ENCODE data around the gene COPE. TPM values are rescaled to one million over a fixed set of nuclear protein-coding genes. Genes with fewer than 3 reads are reported as not detected.
A peak's percentile ranks its signal among the peaks of the same experiment; 100 is the strongest.

The COPE gene
- total RNA-seq, 1 experiment from 2014 or later: 207 TPM

DNA sequence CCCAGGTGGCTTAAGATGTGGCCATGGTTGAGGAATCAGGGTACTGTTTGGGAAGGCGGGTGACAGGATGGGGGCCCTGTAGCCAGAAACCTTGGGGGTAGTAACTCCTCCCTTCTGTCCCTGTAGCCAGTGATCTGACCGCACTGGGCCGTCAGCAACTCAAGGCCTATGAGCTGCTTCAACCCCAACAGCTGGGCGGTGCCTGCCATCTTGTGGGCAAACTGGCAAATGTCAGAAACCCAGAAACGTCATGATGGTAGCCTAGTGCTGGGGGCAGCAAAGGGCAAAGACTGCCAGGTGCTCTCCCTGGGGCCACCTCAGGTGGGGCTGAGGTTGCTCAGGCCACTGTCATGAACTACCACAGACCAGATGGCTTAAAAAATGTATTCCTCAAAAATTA is 3.5 kb downstream of the COPE start:
- Mint-ChIP-seq H3K36me3 (ENCODE audit: insufficient read depth, unreplicated experiment) (peaks cover 78% of the 10 kb centered on the region), H3K9me3 (ENCODE audit: unreplicated experiment) (no peaks in the 10 kb centered on the region), H3K27ac (ENCODE audit: unreplicated experiment) (no peak overlapping the region), H3K4me3 (ENCODE audit: unreplicated experiment) (no peak overlapping the region), H3K4me1 (ENCODE audit: low read depth, unreplicated experiment) (no peaks in the 10 kb centered on the region), H3K27me3 (ENCODE audit: insufficient read depth, unreplicated experiment) (no peaks in the 10 kb centered on the region)
- ChIA-PET CTCF (interaction anchor here (0.6 to 2.0 kb wide), 3 partner anchors 59 to 71 kb away, joined by 3 to 5 read pairs (median 3); no protein-coding TSS in a partner anchor), POLR2A (no interaction called here)
- peak; percentile 51 to 55 for DNase-seq
- Histone ChIP-seq H3K36me3 (ENCODE audit: control insufficient read depth, insufficient read depth, low read length) (no peaks in the 10 kb centered on the region), H3K4me1 (peaks cover 5% of the 10 kb centered on the region), H3K4me3 (ENCODE audit: low read depth, low read length) (no peak overlapping the region), H3K9me3 (no peaks in the 10 kb centered on the region), H3K27me3 (replicated peaks; ENCODE audit: control insufficient read depth, insufficient read depth, low read length) (no peaks in the 10 kb centered on the region)
- intact Hi-C loops (cut with micrococcal nuclease; ENCODE audit: unreplicated experiment): no loop called here
- TF ChIP-seq, protein P1, sequence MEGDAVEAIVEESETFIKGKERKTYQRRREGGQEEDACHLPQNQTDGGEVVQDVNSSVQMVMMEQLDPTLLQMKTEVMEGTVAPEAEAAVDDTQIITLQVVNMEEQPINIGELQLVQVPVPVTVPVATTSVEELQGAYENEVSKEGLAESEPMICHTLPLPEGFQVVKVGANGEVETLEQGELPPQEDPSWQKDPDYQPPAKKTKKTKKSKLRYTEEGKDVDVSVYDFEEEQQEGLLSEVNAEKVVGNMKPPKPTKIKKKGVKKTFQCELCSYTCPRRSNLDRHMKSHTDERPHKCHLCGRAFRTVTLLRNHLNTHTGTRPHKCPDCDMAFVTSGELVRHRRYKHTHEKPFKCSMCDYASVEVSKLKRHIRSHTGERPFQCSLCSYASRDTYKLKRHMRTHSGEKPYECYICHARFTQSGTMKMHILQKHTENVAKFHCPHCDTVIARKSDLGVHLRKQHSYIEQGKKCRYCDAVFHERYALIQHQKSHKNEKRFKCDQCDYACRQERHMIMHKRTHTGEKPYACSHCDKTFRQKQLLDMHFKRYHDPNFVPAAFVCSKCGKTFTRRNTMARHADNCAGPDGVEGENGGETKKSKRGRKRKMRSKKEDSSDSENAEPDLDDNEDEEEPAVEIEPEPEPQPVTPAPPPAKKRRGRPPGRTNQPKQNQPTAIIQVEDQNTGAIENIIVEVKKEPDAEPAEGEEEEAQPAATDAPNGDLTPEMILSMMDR (IDR thresholded peaks at IDR 0.05; ENCODE audit: insufficient read depth in 1 of 2, low read depth in 1 of 2, low read length in 1 of 2, severe bottlenecking in 1 of 2, unreplicated experiment in 1 of 2): peak in 1 of 2 experiments; percentile 33
- BruUV-seq (replicated peaks): no TSS peak

DNA sequence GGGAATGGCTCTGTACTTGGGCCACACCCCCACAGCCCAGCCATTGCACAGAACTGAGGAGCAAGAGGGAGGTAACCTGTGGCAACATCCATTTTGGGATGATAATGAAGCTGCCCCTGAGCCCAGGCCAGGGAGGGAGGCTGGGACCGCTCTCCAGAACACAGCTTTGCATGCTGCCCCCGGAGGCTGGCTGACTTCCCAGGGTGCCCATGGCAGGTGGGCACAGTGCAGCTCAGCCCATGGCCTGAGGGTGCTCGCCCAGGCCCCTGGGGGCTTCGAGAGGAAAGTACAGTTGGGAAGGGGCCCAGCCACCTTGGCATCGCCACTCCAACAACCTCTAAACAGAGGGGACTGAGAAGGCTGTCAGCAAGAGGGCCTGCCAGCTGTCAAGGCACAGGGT is 5.7 kb downstream of the COPE start:
- CTCF ChIA-PET: no interaction called here
- no peaks in the 10 kb centered on the region for H3K36me3 ChIP-seq (ENCODE audit: control insufficient read depth, insufficient read depth, low read length)
- no peak for DNase-seq
- TF ChIP-seq, protein P1 (IDR thresholded peaks at IDR 0.05; ENCODE audit: insufficient read depth in 1 of 2, low read depth in 1 of 2, low read length in 1 of 2, severe bottlenecking in 1 of 2, unreplicated experiment in 1 of 2): no peak
- H3K36me3 Mint-ChIP-seq (ENCODE audit: insufficient read depth, unreplicated experiment): peaks cover 64% of the 10 kb centered on the region
- peaks cover 5% of the 10 kb centered on the region; the same call in 1 of the 2 replicates for H3K4me1 ChIP-seq
- H3K27me3 Mint-ChIP-seq (ENCODE audit: insufficient read depth, unreplicated experiment): no peaks in the 10 kb centered on the region
- no peak overlapping the region for H3K4me3 Mint-ChIP-seq (ENCODE audit: unreplicated experiment)
- H3K4me3 ChIP-seq (ENCODE audit: low read depth, low read length): no peak overlapping the region
- POLR2A ChIA-PET: no interaction called here
- H3K4me1 Mint-ChIP-seq (ENCODE audit: low read depth, unreplicated experiment): no peaks in the 10 kb centered on the region
- no peaks in the 10 kb centered on the region for H3K9me3 ChIP-seq
- H3K9me3 Mint-ChIP-seq (ENCODE audit: unreplicated experiment): no peaks in the 10 kb centered on the region
- no peak overlapping the region for H3K27ac Mint-ChIP-seq (ENCODE audit: unreplicated experiment)
- no TSS peak for BruUV-seq (replicated peaks)
- intact Hi-C loops (cut with micrococcal nuclease; ENCODE audit: unreplicated experiment): no loop called here
- no peaks in the 10 kb centered on the region for H3K27me3 ChIP-seq (replicated peaks; ENCODE audit: control insufficient read depth, insufficient read depth, low read length)

DNA sequence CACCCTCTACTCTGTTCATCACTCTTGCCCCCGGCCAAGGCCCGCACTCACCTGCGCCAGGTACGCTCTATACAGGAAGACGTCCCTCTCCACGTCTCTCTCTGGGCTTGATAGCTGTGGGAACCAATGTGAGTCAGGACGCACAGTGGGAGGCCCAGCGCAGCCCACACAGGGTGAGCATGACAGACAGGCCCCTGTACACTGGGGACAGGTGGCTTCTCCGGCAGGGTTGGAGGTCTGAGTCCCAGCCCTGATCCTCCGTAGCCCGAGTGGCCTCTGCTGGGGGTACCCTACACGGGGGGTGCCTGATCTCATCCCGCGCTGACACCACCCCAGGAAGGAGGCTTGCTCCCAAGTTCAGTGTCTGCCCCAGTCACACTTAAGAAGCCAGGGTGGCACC is 6.3 kb downstream of the COPE start:
- no peaks in the 10 kb centered on the region for H3K4me1 Mint-ChIP-seq (ENCODE audit: low read depth, unreplicated experiment)
- no peaks in the 10 kb centered on the region for H3K27me3 ChIP-seq (replicated peaks; ENCODE audit: control insufficient read depth, insufficient read depth, low read length)
- H3K27ac Mint-ChIP-seq (ENCODE audit: unreplicated experiment): no peak overlapping the region
- H3K9me3 ChIP-seq: no peaks in the 10 kb centered on the region
- DNase-seq: no peak
- peaks cover 5% of the 10 kb centered on the region; the same call in 1 of the 2 replicates for H3K4me1 ChIP-seq
- ChIA-PET CTCF (no interaction called here), POLR2A (no interaction called here)
- peaks cover 64% of the 10 kb centered on the region for H3K36me3 Mint-ChIP-seq (ENCODE audit: insufficient read depth, unreplicated experiment)
- no peak overlapping the region for H3K4me3 Mint-ChIP-seq (ENCODE audit: unreplicated experiment)
- intact Hi-C loops (cut with micrococcal nuclease; ENCODE audit: unreplicated experiment): no loop called here
- H3K27me3 Mint-ChIP-seq (ENCODE audit: insufficient read depth, unreplicated experiment): no peaks in the 10 kb centered on the region
- H3K9me3 Mint-ChIP-seq (ENCODE audit: unreplicated experiment): no peaks in the 10 kb centered on the region
- H3K36me3 ChIP-seq (ENCODE audit: control insufficient read depth, insufficient read depth, low read length): no peaks in the 10 kb centered on the region
- no peak overlapping the region for H3K4me3 ChIP-seq (ENCODE audit: low read depth, low read length)
- TF ChIP-seq, protein P1 (IDR thresholded peaks at IDR 0.05; ENCODE audit: insufficient read depth in 1 of 2, low read depth in 1 of 2, low read length in 1 of 2, severe bottlenecking in 1 of 2, unreplicated experiment in 1 of 2): no peak
- BruUV-seq (replicated peaks): no TSS peak

Data from Caco-2 (cell line).